HepG2 (cell line): ENCODE results near the gene LRP2.

Experiments used
- CBX2 ChIP-seq, 2 experiments: fragments of 200-600 bp in 1 of 2; sonication (generic); formaldehyde crosslinking in 1 of 2; IDR thresholded peaks; 2 replicates each; pipeline versions ENCODE4 v1.7.0 to v1.8.1; 2018 to 2022; ENCODE audit warnings: low read depth in 2 of 2, low read length in 1 of 2, mild to moderate bottlenecking in 1 of 2, missing genetic modification reagents in 1 of 2
- KLF16 ChIP-seq, 2 experiments: sonication (generic) in 1 of 2; formaldehyde crosslinking in 1 of 2; IDR thresholded peaks; 2 replicates each; pipeline versions ENCODE4 v1.6.1 to v1.8.0; 2016 to 2023; ENCODE audit warnings: missing genetic modification reagents in 2 of 2, missing compliant biosample characterization in 1 of 2
- NFIB ChIP-seq: sonication (generic); formaldehyde crosslinking; IDR thresholded peaks from 2 replicates; pipeline ENCODE4 v1.9.0; 2021; ENCODE audit warnings: missing genetic modification reagents, mild to moderate bottlenecking, borderline replicate concordance
- TF ChIP-seq, protein P1 (sequence below): sonication (generic); formaldehyde crosslinking; IDR thresholded peaks from 2 replicates; pipeline ENCODE4 v1.4.0; 2020; ENCODE audit warnings: missing genetic modification reagents

DNA sequence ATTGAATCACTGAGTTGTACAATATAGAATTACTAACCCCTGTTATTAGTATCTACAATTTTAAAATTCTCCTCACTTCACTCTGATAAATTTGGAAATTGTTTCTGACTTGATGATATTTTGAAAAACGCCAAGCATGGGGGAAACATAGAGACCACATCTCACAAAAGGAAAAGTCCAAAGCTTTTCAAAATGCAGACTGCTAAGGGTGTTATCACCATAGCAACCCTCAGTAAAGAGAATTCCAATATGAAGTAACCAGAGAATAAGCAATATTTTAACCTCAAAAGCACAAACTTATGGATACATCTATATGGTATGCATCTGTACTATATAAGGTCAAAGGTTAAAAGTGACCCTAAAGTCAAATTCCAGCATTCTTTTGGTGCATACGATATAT is 22.7 kb downstream of the LRP2 start:
- no peak for TF ChIP-seq CBX2 (IDR thresholded peaks at IDR 0.05; ENCODE audit: low read depth, low read length)
- no peak for TF ChIP-seq CBX2 (CRISPR knock-in tag; IDR thresholded peaks at IDR 0.05; ENCODE audit: low read depth)
- no peak for TF ChIP-seq KLF16 (CRISPR knock-in tag; IDR thresholded peaks at IDR 0.05)
- TF ChIP-seq, protein P1, sequence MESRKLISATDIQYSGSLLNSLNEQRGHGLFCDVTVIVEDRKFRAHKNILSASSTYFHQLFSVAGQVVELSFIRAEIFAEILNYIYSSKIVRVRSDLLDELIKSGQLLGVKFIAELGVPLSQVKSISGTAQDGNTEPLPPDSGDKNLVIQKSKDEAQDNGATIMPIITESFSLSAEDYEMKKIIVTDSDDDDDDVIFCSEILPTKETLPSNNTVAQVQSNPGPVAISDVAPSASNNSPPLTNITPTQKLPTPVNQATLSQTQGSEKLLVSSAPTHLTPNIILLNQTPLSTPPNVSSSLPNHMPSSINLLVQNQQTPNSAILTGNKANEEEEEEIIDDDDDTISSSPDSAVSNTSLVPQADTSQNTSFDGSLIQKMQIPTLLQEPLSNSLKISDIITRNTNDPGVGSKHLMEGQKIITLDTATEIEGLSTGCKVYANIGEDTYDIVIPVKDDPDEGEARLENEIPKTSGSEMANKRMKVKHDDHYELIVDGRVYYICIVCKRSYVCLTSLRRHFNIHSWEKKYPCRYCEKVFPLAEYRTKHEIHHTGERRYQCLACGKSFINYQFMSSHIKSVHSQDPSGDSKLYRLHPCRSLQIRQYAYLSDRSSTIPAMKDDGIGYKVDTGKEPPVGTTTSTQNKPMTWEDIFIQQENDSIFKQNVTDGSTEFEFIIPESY (CRISPR knock-in tag) = no peak
- TF ChIP-seq NFIB = no peak
